Measurements from ENCODE around the gene MAOA.
"Not testable (repeated sequence)": the region's sequence is repeated elsewhere in the genome, so short reads cannot be mapped to it uniquely, and the experiment has no call there.

Gene MAOA

GRCh38 chrX:43663173-43663572 lies 7.1 kb downstream of the MAOA start:
- no peak for DNase-seq (ENCODE audit: low spot score)

GRCh38 chrX:43664258-43664657 lies 8.2 kb downstream of the MAOA start:
- DNase-seq (ENCODE audit: low spot score): no peak

- DNase-seq (ENCODE audit: low spot score): no peak
Observed at GRCh38 chrX:43664708-43665107, 8.6 kb downstream of the MAOA start.

GRCh38 chrX:43666311-43666912 lies 10.3 kb downstream of the MAOA start:
- DNase-seq (ENCODE audit: low spot score): no peak

GRCh38 chrX:43675965-43676628 lies 20.0 kb downstream of the MAOA start:
- not testable (repeated sequence) for DNase-seq (ENCODE audit: low spot score)

- DNase-seq (ENCODE audit: low spot score): no peak
Observed at GRCh38 chrX:43676971-43677572, 21.0 kb downstream of the MAOA start.

- DNase-seq (ENCODE audit: low spot score): no peak
Observed at GRCh38 chrX:43677993-43678392, 21.9 kb downstream of the MAOA start.

- no peak for DNase-seq (ENCODE audit: low spot score)
Observed at GRCh38 chrX:43679058-43679457, 23.0 kb downstream of the MAOA start.

- DNase-seq (ENCODE audit: low spot score): no peak
Observed at GRCh38 chrX:43679778-43680177, 23.7 kb downstream of the MAOA start.

- DNase-seq (ENCODE audit: low spot score): no peak
Observed at GRCh38 chrX:43682726-43683125, 26.6 kb downstream of the MAOA start.

- no peak for DNase-seq (ENCODE audit: low spot score)
Observed at GRCh38 chrX:43685221-43685620, 29.1 kb downstream of the MAOA start.

- no peak for DNase-seq (ENCODE audit: low spot score)
Observed at GRCh38 chrX:43688586-43688985, 32.5 kb downstream of the MAOA start.

GRCh38 chrX:43693602-43694406 lies 37.7 kb downstream of the MAOA start:
- DNase-seq (ENCODE audit: low spot score): no peak

- no peak for DNase-seq (ENCODE audit: low spot score)
Observed at GRCh38 chrX:43699475-43699874, 43.4 kb downstream of the MAOA start.

GRCh38 chrX:43702079-43702524 lies 46.0 kb downstream of the MAOA start:
- DNase-seq (ENCODE audit: low spot score): no peak

GRCh38 chrX:43702660-43703059 lies 46.6 kb downstream of the MAOA start:
- DNase-seq (ENCODE audit: low spot score): no peak

- peak; percentile 42 for DNase-seq (ENCODE audit: low spot score)
Observed at GRCh38 chrX:43703211-43703791, 47.2 kb downstream of the MAOA start.

- DNase-seq (ENCODE audit: low spot score): no peak
Observed at GRCh38 chrX:43706786-43707370, 50.8 kb downstream of the MAOA start.

GRCh38 chrX:43707812-43708548 lies 51.9 kb downstream of the MAOA start:
- DNase-seq (ENCODE audit: low spot score): no peak

GRCh38 chrX:43716144-43716543 lies 60.0 kb downstream of the MAOA start:
- no peak for DNase-seq (ENCODE audit: low spot score)

GRCh38 chrX:43716696-43717095 lies 60.6 kb downstream of the MAOA start:
- no peak for DNase-seq (ENCODE audit: low spot score)
